GM12891 (cell line): ENCODE results near the gene RAB38.
A peak's percentile ranks its signal among the peaks of the same experiment; 100 is the strongest.

Experiments used
- DNase-seq: peaks from one replicate; pipeline ENCODE4 v3.0.0; 2011; ENCODE audit warnings: low spot score; ENCODE audit not compliant: insufficient read length
- FAIRE-seq: peaks from 2 replicates; lab custom pipeline; 2011; peaks lifted over from hg19 to GRCh38; lab: Jason Lieb, UNC
- PAX5 ChIP-seq: IDR thresholded peaks from 2 replicates; pipeline ENCODE4 v1.6.1; 2011; ENCODE audit warnings: low read length, moderate library complexity, mild to moderate bottlenecking; ENCODE audit not compliant: insufficient read depth, severe bottlenecking
- POLR2A ChIP-seq: IDR thresholded peaks from 2 replicates; pipeline ENCODE4 v1.6.1; 2011; ENCODE audit warnings: low read depth, low read length, control low read depth
- POLR2AphosphoS5 ChIP-seq: IDR thresholded peaks from 2 replicates; pipeline ENCODE4 v1.6.1; 2011; ENCODE audit warnings: low read depth, low read length, control low read depth
- POU2F2 ChIP-seq: IDR thresholded peaks from 2 replicates; pipeline ENCODE4 v1.6.1; 2011; ENCODE audit warnings: low read depth, mild to moderate bottlenecking, control low read depth, low read length, moderate library complexity
- SPI1 ChIP-seq: IDR thresholded peaks from 2 replicates; pipeline ENCODE4 v1.6.1; 2011; ENCODE audit warnings: low read depth, low read length, control low read depth
- TAF1 ChIP-seq: IDR thresholded peaks from 2 replicates; pipeline ENCODE4 v1.6.1; 2011; ENCODE audit warnings: low read depth, low read length, control low read depth

Gene RAB38

DNA sequence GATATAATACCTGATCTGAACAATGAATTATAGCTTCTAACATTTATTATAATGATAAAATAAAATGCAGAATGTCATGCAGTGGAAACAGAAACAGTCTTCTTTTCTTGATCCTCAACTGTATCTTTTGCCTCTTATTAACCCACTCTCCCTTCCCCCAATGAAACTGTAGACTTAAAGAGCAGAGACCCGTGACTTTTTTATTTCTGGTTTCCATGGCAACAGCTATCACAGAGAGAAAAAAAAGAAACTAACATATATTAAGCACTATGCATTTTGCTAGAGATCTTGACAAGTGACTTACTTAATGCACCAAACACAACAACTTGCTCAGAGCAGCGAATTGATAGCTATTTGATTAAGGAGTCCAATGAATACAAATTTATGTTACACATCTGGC, 69.3 kb downstream of the RAB38 start:
- FAIRE-seq = no peak
- TF ChIP-seq POLR2A = no peak
- DNase-seq = no peak

DNA sequence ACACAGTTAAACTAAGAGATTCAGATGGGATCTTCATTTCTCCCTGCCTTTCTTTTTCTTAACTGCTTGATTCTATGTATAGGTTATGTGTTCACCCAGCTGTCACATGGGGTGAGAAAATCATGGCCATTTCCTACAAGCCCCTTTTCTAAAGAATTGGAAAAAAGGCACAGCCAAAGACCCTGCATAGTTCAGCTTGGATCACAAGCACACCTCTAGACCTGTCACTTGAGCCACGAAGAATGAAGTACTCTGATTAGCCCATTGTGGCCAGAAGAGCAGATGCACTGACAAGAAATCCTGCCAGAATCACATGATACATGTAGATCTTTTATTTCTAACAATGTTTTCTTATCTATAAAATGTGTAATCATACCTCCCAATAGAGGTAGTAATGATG, 69.7 kb downstream of the RAB38 start:
- TF ChIP-seq PAX5 (no peak), TAF1 (no peak), POLR2A (no peak), POLR2AphosphoS5 (no peak), SPI1 (no peak), POU2F2 (no peak)
- FAIRE-seq = no peak
- no peak for DNase-seq

DNA sequence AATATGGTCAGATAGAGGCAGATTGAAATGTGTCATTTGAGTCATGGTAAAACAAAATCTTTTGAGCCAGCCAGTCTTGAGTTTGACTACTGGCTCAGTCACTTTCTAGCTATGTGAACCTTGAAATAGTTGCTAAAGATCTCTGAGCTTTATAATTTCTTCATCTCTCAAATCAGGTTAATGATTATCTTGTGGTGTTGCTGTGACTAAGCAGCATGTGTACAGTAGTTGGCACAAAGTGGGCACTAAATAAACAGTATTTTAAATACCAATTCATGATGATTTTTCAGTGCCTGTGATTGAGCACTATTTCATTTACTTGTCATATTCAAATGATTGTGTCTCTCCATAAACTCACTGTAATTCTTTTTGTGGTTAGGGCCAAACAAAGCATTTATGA, 70.8 kb downstream of the RAB38 start:
- DNase-seq (no peak), FAIRE-seq (no peak)
- TF ChIP-seq TAF1 (no peak), SPI1 (no peak), POLR2AphosphoS5 (no peak), POU2F2 (no peak), PAX5 (no peak), POLR2A (no peak)

DNA sequence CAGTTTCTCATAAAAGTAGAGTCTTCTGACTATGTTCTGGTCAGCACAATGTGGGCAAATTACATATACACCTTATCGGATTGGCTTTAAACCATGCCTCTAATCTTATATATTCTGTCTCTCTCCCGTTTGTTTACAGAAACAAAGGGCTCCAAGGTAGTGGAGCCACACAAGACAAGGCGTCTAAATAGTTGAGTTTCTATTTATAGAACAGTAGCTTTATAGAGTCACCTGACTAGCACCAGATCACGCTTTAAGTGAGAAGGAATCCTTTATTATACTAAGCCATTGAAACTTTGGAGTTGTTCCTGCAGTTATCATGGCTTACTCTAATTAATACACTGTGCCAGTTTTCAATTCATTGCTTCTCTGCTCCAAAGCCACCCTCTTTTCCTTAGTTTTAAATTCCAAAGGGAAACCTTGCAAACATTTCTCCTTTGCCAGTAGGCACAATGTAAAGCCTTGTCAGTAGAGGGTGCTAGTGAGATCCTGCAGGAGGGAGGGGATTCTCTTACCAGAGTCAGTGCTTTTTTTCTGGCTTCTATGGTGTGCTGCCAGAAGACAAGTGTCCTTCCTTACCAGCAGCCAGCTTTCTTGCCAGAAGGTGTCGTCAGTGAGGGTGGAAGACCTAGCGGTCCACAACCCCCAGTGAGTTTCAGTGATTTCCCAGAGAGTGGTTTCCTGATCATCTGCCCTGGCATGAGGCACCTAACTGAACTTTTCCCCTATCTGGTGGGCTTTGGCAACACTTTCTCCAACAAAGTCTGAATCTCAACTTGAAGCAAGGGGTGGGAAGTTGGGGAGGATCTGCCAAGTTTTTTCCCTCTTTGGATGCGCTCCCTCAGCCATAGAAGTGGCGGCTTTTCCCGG, 71.7 kb downstream of the RAB38 start:
- TF ChIP-seq PAX5 = no peak
- TF ChIP-seq POU2F2 = no peak
- no peak for TF ChIP-seq POLR2AphosphoS5
- TF ChIP-seq TAF1 = no peak
- TF ChIP-seq SPI1 = no peak
- TF ChIP-seq POLR2A = no peak
- DNase-seq (peak; percentile 4), FAIRE-seq (peak; percentile 81)

DNA sequence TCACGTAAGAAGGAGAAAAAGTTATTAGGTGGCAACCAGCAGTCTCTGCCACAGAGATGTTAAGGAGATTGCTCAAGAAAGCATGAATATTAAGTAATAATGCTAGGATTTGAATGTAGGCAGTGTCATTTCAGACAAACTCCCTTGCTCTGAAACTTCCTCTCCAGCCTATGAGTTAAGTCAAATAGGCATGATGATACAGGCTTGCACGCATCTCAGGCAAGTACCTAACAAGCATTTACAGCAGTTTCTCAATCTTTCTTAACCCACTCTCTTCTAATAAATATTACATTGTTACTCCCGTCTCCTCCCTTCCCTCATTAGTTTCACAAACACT, 72.7 kb downstream of the RAB38 start:
- DNase-seq (no peak), FAIRE-seq (no peak)
- TF ChIP-seq TAF1 (no peak), POLR2AphosphoS5 (no peak), SPI1 (no peak), POLR2A (no peak), POU2F2 (no peak), PAX5 (no peak)

DNA sequence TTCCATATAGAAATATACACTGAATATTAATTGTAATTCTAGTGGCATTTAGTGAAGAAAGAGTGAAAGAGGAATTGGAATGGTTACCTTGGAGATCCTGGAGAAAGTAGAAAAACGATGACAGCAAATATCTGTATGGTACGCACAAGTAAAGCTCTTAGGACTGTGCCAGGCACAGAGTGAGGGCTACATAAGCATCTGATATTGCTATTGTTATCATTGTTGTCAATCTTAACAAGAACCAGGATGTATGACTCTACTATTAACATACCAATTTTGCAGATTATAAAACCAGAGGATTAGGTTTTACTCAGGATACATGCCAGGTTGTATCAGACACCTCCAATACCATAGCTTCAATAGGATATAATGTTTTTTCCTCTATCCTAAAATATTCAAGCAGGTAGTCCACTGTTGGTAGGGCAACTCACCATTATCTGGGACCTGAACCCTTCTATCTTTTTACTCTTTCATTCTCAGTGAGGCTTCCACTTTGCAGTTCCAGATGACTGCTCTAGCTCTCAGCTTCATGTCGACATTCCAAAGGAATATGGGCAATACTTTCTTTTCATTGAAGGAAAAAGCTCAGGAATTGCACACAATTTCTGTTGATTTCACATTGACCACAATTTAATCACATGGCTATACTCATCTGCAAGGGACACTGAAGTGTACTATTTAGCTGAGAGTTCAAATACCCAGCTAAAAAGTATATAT, 73.2 kb downstream of the RAB38 start:
- peak; percentile 13 for FAIRE-seq
- DNase-seq = no peak
- no peak for TF ChIP-seq SPI1
- TF ChIP-seq POLR2AphosphoS5 = no peak
- no peak for TF ChIP-seq POLR2A
- TF ChIP-seq TAF1 = no peak
- TF ChIP-seq POU2F2 = no peak
- no peak for TF ChIP-seq PAX5

DNA sequence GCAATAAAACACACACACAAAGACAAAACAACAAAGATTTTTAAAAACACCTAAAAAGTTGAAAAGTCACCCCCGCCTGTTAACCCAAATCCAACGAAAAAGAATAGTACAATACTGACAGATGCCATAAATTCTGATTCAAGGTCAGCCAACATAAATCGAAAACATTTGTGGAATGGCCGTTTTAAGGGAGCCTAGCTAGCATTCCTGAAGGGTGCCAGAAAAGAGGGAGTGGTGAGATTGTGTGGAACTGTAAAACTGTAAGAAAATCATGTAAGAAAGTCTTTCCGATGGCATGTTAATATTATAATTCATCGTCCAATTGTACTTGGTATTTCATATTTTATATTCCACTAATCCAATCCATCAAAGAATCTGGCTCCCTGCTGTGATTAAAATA, 75.1 kb downstream of the RAB38 start:
- no peak for FAIRE-seq
- no peak for DNase-seq
- TF ChIP-seq PAX5 (no peak), POLR2AphosphoS5 (no peak), POU2F2 (no peak), SPI1 (no peak), POLR2A (no peak), TAF1 (no peak)

DNA sequence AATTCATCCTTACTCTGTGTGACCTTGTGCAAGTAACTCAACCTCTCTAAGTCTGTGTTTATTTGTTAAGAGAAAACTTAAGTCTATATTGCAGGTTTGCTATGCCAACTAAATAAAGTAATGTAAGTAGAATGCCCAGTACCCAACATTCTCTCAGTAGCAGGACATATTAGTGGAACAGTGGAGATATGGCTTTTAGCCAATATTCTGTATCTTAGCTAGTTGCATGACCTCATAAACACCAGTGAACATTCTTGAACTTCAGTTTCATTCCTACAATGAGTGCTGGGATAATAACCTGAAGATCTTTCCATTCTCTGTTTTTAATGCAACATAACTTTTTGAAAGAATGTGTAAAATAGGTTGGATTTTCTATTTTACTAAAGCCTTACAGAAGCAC, 77.0 kb downstream of the RAB38 start:
- DNase-seq (no peak), FAIRE-seq (no peak)
- no peak for TF ChIP-seq POLR2AphosphoS5
- TF ChIP-seq POU2F2 = no peak
- TF ChIP-seq SPI1 = no peak
- TF ChIP-seq POLR2A = no peak
- no peak for TF ChIP-seq PAX5
- no peak for TF ChIP-seq TAF1

DNA sequence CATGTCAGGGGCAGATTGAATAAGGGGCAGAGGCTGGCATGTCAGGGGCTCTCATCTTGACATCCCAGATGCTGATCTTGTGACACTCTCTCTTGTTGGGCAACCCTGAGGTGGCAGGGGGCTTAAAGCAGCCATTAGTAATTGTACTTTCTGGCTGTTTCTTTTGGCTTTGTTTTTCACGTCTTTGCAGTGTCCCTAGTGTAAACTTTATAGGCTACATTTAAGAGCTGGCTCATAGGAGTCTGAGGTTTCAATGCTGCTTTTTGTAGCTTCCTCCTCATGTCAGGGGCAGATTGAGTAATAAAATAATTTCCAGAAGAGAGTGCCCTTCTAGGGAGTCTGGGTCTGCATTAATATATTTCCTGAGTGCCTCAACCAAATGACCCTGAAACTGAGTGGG, 86.1 kb downstream of the RAB38 start:
- FAIRE-seq (no peak), DNase-seq (no peak)
- no peak for TF ChIP-seq TAF1
- TF ChIP-seq PAX5 = no peak
- TF ChIP-seq SPI1 = no peak
- TF ChIP-seq POLR2A = no peak
- TF ChIP-seq POU2F2 = no peak
- TF ChIP-seq POLR2AphosphoS5 = no peak

DNA sequence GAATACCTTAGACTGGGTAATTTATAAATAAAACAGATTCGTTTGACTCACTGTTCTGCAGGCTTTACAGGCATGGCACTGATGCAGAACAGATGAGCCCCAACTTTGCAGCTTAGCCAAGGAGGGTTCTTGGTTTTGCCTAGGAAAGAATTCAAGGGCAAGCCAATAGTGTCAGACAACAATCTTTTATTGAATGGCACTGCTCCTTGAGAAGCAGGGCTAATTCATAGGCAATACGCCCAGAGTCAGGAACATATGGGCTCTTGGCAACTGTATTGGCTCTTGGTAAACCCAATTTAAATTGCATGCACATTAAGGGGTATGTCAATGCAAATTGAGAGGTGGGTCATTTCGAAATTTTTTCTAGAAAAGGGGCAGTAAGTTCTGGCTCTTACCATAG, 87.9 kb downstream of the RAB38 start:
- DNase-seq (no peak), FAIRE-seq (no peak)
- TF ChIP-seq POLR2A (no peak), TAF1 (no peak), POLR2AphosphoS5 (no peak), POU2F2 (no peak), PAX5 (no peak), SPI1 (no peak)

DNA sequence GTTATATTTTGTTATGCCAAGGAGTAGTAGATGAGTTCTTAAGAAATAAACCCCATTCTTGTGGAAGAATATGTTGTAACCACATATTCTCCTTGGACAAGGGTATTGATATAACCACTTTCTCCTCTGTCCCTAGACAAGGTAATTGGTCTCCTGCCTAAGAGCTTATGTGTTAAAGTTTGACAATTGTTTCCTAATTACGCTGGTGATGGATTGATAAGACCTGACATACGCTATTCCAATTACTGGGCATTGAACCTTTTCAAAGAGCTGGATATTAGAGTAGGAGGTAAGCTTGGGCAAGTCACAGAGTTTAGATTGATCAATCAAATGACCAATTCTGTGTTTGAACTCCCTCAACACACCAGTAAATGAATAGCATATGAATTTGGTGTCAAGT, 88.9 kb downstream of the RAB38 start:
- FAIRE-seq (no peak), DNase-seq (no peak)
- TF ChIP-seq POLR2A (no peak), POU2F2 (no peak), SPI1 (no peak), PAX5 (no peak), TAF1 (no peak), POLR2AphosphoS5 (no peak)
